Measurements from ENCODE around the gene DAG1. TPM values are rescaled to one million over a fixed set of nuclear protein-coding genes. Genes with fewer than 3 reads are reported as not detected.

The DAG1 gene
- total RNA-seq, 3 donors from 2014 or later (not counting 1 experiment from before 2014, with no cell fraction given), result 9.6 to 22.4 (median 20.6) TPM

- no peak for TF ChIP-seq CTCF (IDR thresholded peaks at IDR 0.05)
- H3K27me3 ChIP-seq (ENCODE audit: control insufficient read depth, insufficient read depth, low read length), result peaks cover 25% of the 10 kb centered on the region
- DNase-seq (peak; percentile 71 to 76), ATAC-seq (peak; percentile 78 to 80 (median 78))
- H3K27ac Mint-ChIP-seq, result no peak overlapping the region
- H3K9me3 ChIP-seq (ENCODE audit: control insufficient read depth, insufficient read depth, low read length), result no peaks in the 10 kb centered on the region
- H3K4me3 ChIP-seq (ENCODE audit: low read length), result no peak overlapping the region
- H3K9me3 Mint-ChIP-seq, result no peaks in the 10 kb centered on the region
- peak overlapping the region; percentile 63 for H3K4me3 Mint-ChIP-seq
- no peak overlapping the region for H3K27ac ChIP-seq (ENCODE audit: low read length)
- H3K27me3 Mint-ChIP-seq (ENCODE audit: low read depth in 2 of 2), result peaks cover 30 to 37% of the 10 kb centered on the region in 2 donors
- H3K36me3 ChIP-seq (ENCODE audit: control insufficient read depth, insufficient read depth, low read length), result no peaks in the 10 kb centered on the region
- H3K36me3 Mint-ChIP-seq, result no peaks in the 10 kb centered on the region
- peaks cover 12% of the 10 kb centered on the region for H3K4me1 ChIP-seq (ENCODE audit: control insufficient read depth, insufficient read depth, low read length)
- peaks cover 6 to 8% of the 10 kb centered on the region in 2 donors for H3K4me1 Mint-ChIP-seq
- WGBS (ENCODE audit: insufficient coverage), result 2% methylated on average over 66 of the region's 66 CpGs
- intact Hi-C loops (cut with micrococcal nuclease), result loop anchor here (1.0 kb wide), 2 partner anchors 14 to 84 kb away; partner anchors contain the start of gene DAG1
Measured at GRCh38 chr3:49554633-49555265, 84.7 kb downstream of the DAG1 start.

- intact Hi-C loops (cut with micrococcal nuclease), result no loop called here
- Mint-ChIP-seq H3K27ac (no peak overlapping the region), H3K4me3 (no peak overlapping the region), H3K4me1 (peaks cover 6 to 8% of the 10 kb centered on the region in 2 donors), H3K36me3 (no peaks in the 10 kb centered on the region), H3K27me3 (ENCODE audit: low read depth in 2 of 2) (peaks cover 25 to 27% of the 10 kb centered on the region in 2 donors), H3K9me3 (no peaks in the 10 kb centered on the region)
- Histone ChIP-seq H3K9me3 (ENCODE audit: control insufficient read depth, insufficient read depth, low read length) (no peaks in the 10 kb centered on the region), H3K4me1 (ENCODE audit: control insufficient read depth, insufficient read depth, low read length) (peaks cover 12% of the 10 kb centered on the region), H3K4me3 (ENCODE audit: low read length) (no peak overlapping the region), H3K27ac (ENCODE audit: low read length) (no peak overlapping the region), H3K36me3 (ENCODE audit: control insufficient read depth, insufficient read depth, low read length) (no peaks in the 10 kb centered on the region), H3K27me3 (ENCODE audit: control insufficient read depth, insufficient read depth, low read length) (peaks cover 25% of the 10 kb centered on the region)
- DNase-seq, result no peak
- no peak for TF ChIP-seq CTCF (IDR thresholded peaks at IDR 0.05)
- WGBS (ENCODE audit: insufficient coverage), result 89% methylated on average over 3 of the region's 3 CpGs
- no peak for ATAC-seq
Measured at GRCh38 chr3:49556500-49557275, 86.6 kb downstream of the DAG1 start.

GRCh38 chr3:49563040-49563578, 93.0 kb downstream of the DAG1 start:
- no peak for ATAC-seq
- H3K36me3 ChIP-seq (ENCODE audit: control insufficient read depth, insufficient read depth, low read length), result no peaks in the 10 kb centered on the region
- H3K36me3 Mint-ChIP-seq, result no peaks in the 10 kb centered on the region
- H3K9me3 ChIP-seq (ENCODE audit: control insufficient read depth, insufficient read depth, low read length), result no peaks in the 10 kb centered on the region
- H3K9me3 Mint-ChIP-seq, result no peaks in the 10 kb centered on the region
- TF ChIP-seq CTCF (IDR thresholded peaks at IDR 0.05), result no peak
- intact Hi-C loops (cut with micrococcal nuclease), result no loop called here
- no peaks in the 10 kb centered on the region for H3K4me1 Mint-ChIP-seq
- 83% methylated on average over 4 of the region's 4 CpGs for WGBS (ENCODE audit: insufficient coverage)
- no peak for DNase-seq
- H3K27ac ChIP-seq (ENCODE audit: low read length), result no peak overlapping the region
- H3K4me3 Mint-ChIP-seq, result no peak overlapping the region
- H3K27ac Mint-ChIP-seq, result no peak overlapping the region
- peaks cover 12 to 21% of the 10 kb centered on the region in 2 donors for H3K27me3 Mint-ChIP-seq (ENCODE audit: low read depth in 2 of 2)
- H3K27me3 ChIP-seq (ENCODE audit: control insufficient read depth, insufficient read depth, low read length), result peaks cover under 1% of the 10 kb centered on the region
- H3K4me1 ChIP-seq (ENCODE audit: control insufficient read depth, insufficient read depth, low read length), result no peaks in the 10 kb centered on the region
- no peak overlapping the region for H3K4me3 ChIP-seq (ENCODE audit: low read length)
